Stomach smooth muscle (tissue), 2 donors: Measurements from ENCODE around the gene ADAM11.
A peak's percentile ranks its signal among the peaks of the same experiment; 100 is the strongest.
"Not testable (repeated sequence)": the region's sequence is repeated elsewhere in the genome, so short reads cannot be mapped to it uniquely, and the experiment has no call there.

ENCODE experiments used
- H3K27ac ChIP-seq: one replicate; pipeline ENCODE4 v1.7.0; 2013; ENCODE audit warnings: mild to moderate bottlenecking, low read length, inconsistent platforms
- H3K27me3 ChIP-seq, 2 donors: one replicate each; pipeline ENCODE4 v1.7.0; 2013; ENCODE audit warnings: low read length in 2 of 2; ENCODE audit not compliant: insufficient read depth in 2 of 2, control insufficient read depth in 1 of 2
- H3K36me3 ChIP-seq, 2 donors: one replicate each; pipeline ENCODE4 v1.7.0; 2013; ENCODE audit warnings: low read length in 2 of 2; ENCODE audit not compliant: control insufficient read depth in 2 of 2, insufficient read depth in 2 of 2
- H3K4me1 ChIP-seq: one replicate; pipeline ENCODE4 v1.7.0; 2013; ENCODE audit warnings: low read length; ENCODE audit not compliant: control insufficient read depth, insufficient read depth
- H3K4me3 ChIP-seq, 2 donors: one replicate each; pipeline ENCODE4 v1.7.0; 2013; ENCODE audit warnings: low read length in 2 of 2
- H3K9ac ChIP-seq, 2 donors: one replicate each; pipeline ENCODE4 v1.7.0; 2013; ENCODE audit warnings: low read length in 2 of 2, mild to moderate bottlenecking in 1 of 2
- H3K9me3 ChIP-seq, 2 donors: one replicate each; pipeline ENCODE4 v1.7.0; 2013; ENCODE audit warnings: low read length in 2 of 2; ENCODE audit not compliant: control insufficient read depth in 2 of 2
- donor health status: healthy.
- donor health status: Pancreatic carcinoma.

ADAM11 gene

DNA sequence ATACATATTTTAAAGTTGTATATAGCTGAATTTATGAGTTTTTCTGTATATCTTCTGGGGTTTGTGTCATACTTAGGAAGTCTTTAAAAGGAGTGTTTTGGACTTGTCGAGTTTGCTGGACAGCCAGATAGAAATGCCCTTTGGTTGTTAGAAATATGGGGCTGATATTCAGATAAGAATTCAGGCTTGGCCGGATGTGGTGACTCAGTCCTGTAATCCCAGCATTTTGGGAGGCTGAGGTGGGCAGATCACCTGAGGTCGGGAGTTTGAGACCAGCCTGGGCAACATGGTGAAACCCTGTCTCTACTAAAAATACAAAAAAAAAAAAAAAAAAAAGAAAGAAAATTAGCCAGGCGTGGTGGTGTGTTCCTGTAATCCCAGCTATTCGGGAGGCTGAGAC lies 13.1 kb upstream of the ADAM11 start:
- H3K4me1 ChIP-seq, H3K27ac ChIP-seq, H3K9me3 ChIP-seq, H3K9ac ChIP-seq, H3K27me3 ChIP-seq, H3K4me3 ChIP-seq, H3K36me3 ChIP-seq: not testable (repeated sequence)

DNA sequence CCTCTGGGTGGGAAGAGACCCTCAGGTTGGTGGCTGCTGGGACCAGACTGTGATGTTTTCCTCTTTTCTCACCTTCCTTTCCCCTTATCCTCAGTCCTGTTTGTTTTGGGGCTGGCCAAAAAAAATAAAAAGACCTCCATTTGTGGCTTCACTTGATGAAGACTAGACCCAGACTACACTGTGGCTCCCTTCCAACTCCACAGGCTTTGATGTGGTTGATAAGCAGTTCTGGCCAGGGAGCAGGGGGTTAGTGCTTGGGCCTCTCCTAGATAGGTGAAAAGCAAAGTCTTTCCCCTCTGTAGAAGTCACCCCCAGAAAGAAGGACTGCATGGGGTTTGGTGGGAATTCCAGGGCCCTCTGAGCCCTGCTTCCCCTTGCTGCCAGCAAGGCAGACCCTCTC lies 11.2 kb upstream of the ADAM11 start:
- H3K36me3 ChIP-seq: peaks cover 0 to 4% of the 10 kb centered on the region in 2 donors
- no peaks in the 10 kb centered on the region for H3K9me3 ChIP-seq
- H3K4me1 ChIP-seq: no peaks in the 10 kb centered on the region
- no peak overlapping the region for H3K9ac ChIP-seq
- H3K27me3 ChIP-seq: no peaks in the 10 kb centered on the region
- no peak overlapping the region for H3K27ac ChIP-seq
- no peak overlapping the region for H3K4me3 ChIP-seq

DNA sequence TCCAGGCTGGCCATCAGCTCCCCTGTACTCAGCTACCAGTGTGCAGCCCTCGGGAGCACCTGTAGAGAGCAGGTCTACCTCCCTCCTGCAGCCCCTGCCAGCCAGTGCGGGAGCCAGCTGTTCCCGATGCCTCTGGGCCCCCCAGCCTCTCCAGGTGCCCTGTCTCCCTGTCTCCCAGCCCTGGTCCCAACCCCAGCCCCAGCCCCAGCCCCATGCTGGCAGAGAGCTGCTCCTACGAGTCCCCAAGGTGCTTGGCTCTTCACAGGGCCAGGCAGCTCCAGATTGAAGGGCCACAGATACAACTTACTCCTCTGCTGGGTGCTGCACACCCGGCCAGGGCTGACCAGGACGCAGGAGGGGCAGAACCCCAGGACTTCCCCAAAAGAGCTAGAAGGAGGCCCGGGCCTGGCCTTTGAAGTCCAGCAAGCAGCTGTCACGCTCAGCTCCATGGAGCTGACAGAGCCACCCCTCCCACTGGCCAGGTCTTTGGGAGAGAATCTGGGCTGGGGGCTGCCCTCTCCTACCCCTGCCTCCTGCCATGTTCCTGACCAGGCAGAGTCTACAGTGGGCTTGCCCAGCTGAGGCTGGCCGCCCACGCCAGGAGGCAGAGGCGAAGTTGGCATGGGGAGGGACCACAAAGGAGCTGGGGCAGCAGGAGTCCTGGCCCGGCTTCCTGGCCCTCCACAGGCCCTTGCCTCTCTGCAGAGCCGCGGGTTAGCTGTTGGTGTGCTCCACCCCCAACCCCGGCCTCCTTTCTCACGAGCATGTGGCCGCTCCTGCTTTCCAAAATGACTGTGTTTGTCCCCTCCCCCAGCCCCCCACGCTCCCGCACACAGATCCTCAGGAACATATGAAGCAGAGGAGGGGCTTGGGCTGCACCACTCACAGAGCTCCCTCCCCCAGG lies 9.5 kb upstream of the ADAM11 start:
- no peaks in the 10 kb centered on the region for H3K27me3 ChIP-seq
- peaks cover 0 to 4% of the 10 kb centered on the region in 2 donors for H3K36me3 ChIP-seq
- H3K9ac ChIP-seq: peak overlapping the region in 1 of 2 donors; percentile 33
- H3K4me1 ChIP-seq: no peaks in the 10 kb centered on the region
- H3K9me3 ChIP-seq: no peaks in the 10 kb centered on the region
- peak overlapping the region in 1 of 2 donors; percentile 44 for H3K4me3 ChIP-seq
- no peak overlapping the region for H3K27ac ChIP-seq

DNA sequence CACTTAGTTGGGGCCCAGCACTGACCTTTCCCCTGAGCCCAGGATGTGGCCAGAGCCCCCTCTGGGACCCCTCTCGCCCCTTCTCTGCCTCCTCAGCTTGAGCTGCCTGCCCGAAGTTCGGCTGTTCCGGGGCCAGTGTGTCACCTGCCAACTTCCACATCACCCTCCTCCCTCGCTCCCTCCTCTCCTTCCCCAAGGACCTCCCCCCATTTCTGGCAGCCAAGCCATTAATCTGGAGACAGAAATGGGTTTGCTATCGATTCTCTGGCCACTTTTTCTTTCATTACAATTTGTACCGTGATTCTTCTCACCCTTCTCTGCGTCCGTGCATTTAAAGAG lies 8.8 kb upstream of the ADAM11 start:
- H3K27ac ChIP-seq: no peak overlapping the region
- H3K4me1 ChIP-seq: no peaks in the 10 kb centered on the region
- H3K4me3 ChIP-seq: peak overlapping the region in 1 of 2 donors; percentile 44
- H3K9me3 ChIP-seq: no peaks in the 10 kb centered on the region
- H3K9ac ChIP-seq: no peak overlapping the region
- peaks cover 0 to 4% of the 10 kb centered on the region in 2 donors for H3K36me3 ChIP-seq
- H3K27me3 ChIP-seq: no peaks in the 10 kb centered on the region

DNA sequence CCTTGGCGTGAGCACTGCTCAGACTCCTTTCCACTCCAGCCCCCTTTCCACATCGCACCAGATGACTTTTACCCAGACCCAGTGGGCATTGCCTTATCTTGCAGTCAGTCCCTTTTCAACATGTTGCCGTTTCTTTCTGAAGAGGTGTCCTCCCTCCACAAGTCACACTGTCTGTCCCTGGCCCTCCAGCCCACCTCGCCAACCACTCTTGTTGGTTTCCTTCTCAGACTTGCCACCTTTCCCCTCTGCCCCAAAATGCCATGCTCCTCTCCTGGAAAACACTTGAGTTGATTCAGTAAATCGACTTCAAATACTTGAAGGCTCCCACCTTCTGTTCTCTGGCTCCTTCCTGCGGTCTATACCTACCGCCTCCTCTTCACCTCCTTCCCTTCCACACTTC lies 7.5 kb upstream of the ADAM11 start:
- H3K9me3 ChIP-seq: no peaks in the 10 kb centered on the region
- no peak overlapping the region for H3K27ac ChIP-seq

DNA sequence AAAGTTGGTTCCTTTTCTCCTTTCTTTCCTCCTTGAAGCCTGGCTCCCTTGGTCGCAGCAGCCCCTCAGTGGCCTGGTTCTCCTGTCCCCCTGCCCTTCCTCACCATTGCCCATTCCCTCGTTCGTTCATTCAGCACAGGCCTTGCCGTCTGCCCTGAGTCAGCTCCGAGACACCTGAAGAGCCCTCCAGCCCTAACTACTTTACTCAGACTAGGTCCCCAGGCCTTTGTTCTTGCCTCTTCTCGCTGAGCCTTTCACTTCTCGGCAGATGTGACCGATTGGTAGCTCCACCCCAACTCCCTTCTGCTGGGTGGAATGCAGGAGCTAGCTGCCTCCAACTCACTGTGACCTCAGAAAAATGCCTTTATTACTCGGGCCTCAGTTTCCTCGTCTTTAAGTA lies 7.0 kb upstream of the ADAM11 start:
- Histone ChIP-seq H3K27ac (no peak overlapping the region), H3K36me3 (peaks cover 0 to 4% of the 10 kb centered on the region in 2 donors), H3K27me3 (no peaks in the 10 kb centered on the region), H3K4me3 (no peak overlapping the region), H3K9ac (no peak overlapping the region), H3K4me1 (no peaks in the 10 kb centered on the region), H3K9me3 (no peaks in the 10 kb centered on the region)

More for the DNA sequence above, 7.5 kb upstream of the ADAM11 start:
- H3K36me3 ChIP-seq: peaks cover 0 to 4% of the 10 kb centered on the region in 2 donors
- H3K4me3 ChIP-seq: no peak overlapping the region
- H3K9ac ChIP-seq: no peak overlapping the region
- no peaks in the 10 kb centered on the region for H3K4me1 ChIP-seq
- no peaks in the 10 kb centered on the region for H3K27me3 ChIP-seq

DNA sequence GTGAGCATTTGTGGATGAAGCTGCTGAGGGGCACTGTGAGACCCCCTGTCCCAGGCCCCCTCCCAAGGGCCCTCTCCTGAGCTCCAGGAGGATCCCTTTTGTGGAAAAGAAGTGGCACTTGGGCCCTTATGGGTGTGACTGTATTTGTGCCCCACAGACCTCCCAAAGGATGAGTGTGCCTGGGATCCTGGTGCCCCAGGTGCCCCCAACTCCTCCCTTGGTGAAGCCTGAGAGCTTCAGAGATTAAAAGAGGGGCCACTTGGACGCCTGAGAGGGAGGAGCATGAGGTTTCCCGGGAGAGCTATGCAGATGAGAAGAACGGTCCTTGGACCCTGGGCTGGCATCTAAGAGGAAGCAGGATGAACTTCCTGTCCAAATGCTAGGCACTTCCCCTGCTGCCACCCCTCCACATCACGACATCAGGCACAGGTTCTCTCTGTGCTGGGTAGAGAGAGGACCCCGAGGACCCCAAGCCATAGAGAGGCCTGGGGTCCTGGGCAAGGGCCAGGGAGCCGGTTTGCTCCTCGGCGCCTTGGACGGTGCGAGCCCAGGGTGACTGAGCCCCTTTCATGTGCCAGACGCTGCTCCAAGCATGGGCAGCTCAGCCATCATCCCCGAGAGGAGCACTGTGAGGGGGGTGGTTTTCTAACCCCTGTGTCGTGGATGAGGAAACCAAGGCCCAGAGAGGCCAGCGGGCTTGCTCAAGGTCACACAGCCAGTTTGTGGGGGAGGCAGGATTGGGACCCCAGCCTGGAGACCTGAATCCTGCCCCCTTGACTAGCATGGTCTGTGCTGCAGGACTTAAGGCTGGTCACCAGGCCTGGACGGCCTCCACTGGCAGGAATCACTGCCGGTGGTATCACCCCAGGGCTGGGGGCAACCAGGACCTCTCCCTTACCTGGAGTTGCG lies 5.6 kb upstream of the ADAM11 start:
- Histone ChIP-seq H3K9me3 (no peaks in the 10 kb centered on the region), H3K4me3 (no peak overlapping the region), H3K27ac (no peak overlapping the region), H3K4me1 (peaks cover under 1% of the 10 kb centered on the region), H3K27me3 (peaks cover 4 to 6% of the 10 kb centered on the region in 2 donors), H3K9ac (no peak overlapping the region), H3K36me3 (no peaks in the 10 kb centered on the region)

DNA sequence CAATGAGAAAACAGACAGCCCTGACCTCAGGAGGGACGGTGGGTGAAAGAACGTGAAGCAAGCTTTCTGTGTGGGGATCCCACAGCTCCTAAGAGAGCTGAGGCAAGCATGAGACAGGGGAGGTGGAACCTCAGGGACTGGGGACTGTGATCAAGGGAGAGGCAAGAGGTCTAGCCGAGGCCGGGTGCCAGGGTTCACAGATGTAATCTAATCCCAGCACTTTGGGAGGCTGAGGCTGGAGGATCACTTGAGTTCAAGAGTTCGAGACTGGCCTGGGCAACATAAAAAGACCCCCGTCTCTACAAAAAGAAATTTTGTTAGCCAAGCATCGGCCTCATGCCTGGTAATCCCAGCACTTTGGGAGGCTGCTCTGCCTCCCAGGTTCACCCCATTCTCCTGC lies 4.5 kb upstream of the ADAM11 start:
- Histone ChIP-seq H3K27ac (no peak overlapping the region), H3K27me3 (peaks cover 6 to 10% of the 10 kb centered on the region in 2 donors), H3K4me3 (no peak overlapping the region), H3K9ac (no peak overlapping the region), H3K9me3 (no peaks in the 10 kb centered on the region), H3K36me3 (no peaks in the 10 kb centered on the region), H3K4me1 (peaks cover 6% of the 10 kb centered on the region)

DNA sequence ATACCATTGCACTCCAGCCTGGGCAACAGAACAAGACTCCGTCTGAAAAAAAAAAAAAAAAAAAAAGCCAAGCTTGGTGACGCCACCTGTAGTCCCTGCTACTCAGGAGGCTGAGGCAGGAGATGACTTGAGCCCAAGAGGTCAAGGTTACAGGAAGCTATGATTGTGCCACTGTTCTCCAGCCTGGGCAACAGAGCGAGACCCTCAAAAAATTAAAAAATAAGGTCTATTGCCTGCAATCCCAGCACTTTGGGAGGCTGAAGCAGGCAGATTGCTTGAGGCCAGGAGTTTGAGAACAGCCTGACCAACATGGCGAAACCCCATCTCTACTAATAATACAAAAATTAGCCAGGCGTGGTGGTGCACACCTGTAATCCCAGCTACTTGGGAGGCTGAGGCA lies 3.6 kb upstream of the ADAM11 start:
- not testable (repeated sequence) for H3K27ac ChIP-seq, H3K4me3 ChIP-seq, H3K9me3 ChIP-seq, H3K9ac ChIP-seq, H3K36me3 ChIP-seq
- Histone ChIP-seq H3K27me3 (peaks cover 15 to 20% of the 10 kb centered on the region in 2 donors), H3K4me1 (peaks cover 11% of the 10 kb centered on the region)

DNA sequence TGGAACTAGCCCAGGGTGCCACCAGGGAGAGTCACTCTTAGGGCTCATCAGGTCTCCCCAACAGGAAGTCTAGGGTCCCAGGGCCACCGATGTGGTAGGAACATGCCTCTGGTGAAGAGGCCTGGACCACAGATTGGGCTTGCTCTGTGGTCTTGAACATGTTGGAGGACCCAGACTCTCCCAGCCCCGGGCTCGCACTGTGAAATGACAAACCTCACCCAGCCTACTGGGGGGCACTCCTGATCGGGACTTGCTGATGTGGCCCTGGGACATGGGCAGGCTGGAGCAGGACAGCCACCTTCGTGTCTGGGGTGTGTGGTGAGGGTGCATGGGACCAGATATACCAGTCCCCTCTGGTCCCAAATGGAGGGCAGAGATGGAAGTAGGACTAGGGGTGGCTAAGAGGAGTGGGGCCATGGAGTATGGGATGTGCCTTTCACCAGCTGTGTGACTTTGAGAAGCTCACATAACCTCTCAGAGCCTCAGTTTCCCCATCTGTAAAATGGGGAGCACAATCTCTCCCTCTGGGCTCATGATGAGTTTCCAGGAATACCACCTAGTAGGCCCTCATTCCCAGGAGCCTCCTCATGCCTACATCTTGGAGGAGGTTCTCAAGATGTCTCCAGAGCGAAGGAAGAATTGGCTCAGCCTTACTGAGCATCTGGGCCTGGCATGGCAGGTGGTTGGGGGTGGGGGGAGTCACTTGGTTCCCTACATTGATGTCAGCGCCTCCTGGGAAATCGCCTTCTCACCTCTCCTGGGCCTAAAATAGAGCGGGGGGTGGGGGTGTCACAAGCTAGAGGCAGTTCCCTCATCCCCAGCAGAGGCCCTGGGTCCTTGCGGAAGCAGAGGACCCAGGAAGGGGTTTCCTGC lies 1.5 kb upstream of the ADAM11 start:
- H3K4me3 ChIP-seq: no peak overlapping the region
- H3K9me3 ChIP-seq: no peaks in the 10 kb centered on the region
- H3K4me1 ChIP-seq: peaks cover 11% of the 10 kb centered on the region
- no peaks in the 10 kb centered on the region for H3K36me3 ChIP-seq
- no peak overlapping the region for H3K27ac ChIP-seq
- H3K9ac ChIP-seq: no peak overlapping the region
- peaks cover 25 to 27% of the 10 kb centered on the region in 2 donors for H3K27me3 ChIP-seq
